ENCODE data around the gene IL5. TPM values are rescaled to one million over a fixed set of nuclear protein-coding genes. Genes with fewer than 3 reads are reported as not detected.
A peak's percentile ranks its signal among the peaks of the same experiment; 100 is the strongest.

The IL5 gene
- total and polyA plus RNA-seq, 2 of the 4 experiments (the other 2 are of a cell fraction), result not detected

- H2AK5ac ChIP-seq (ENCODE audit: low read depth, low read length), result peak overlapping the region; percentile 48; the same call in 1 of the 2 replicates
- H4K91ac ChIP-seq (ENCODE audit: insufficient read depth, low read depth, low read length), result peak overlapping the region; percentile 90
- H3K23ac ChIP-seq (ENCODE audit: low read depth, low read length), result peak overlapping the region; percentile 51; the same call in 1 of the 2 replicates
- peaks cover 21% of the 10 kb centered on the region for H3K9me1 ChIP-seq (ENCODE audit: insufficient read depth, low read length)
- intact Hi-C loops (cut with micrococcal nuclease), result loop anchor here (1.0 to 5.0 kb wide), 5 partner anchors 51 to 361 kb away; partner anchors contain the start of genes GDF9, RAD50, SLC22A4 and UQCRQ
- ATAC-seq (ENCODE audit: low read depth), result peak; percentile 91
- in situ Hi-C loops (cut with MboI; ENCODE audit: low sequenced_read_pairs), result no loop called here
- dilution Hi-C loops (cut with HindIII; ENCODE audit: low sequenced_read_pairs, unreplicated experiment), result no loop called here
- peaks cover 26% of the 10 kb centered on the region for H3K4me1 ChIP-seq (ENCODE audit: control insufficient read depth, insufficient read depth, low read length)
- H3K9ac ChIP-seq (ENCODE audit: low read depth, low read length), result peak overlapping the region; percentile 75
- peak overlapping the region; percentile 63 for H2AFZ ChIP-seq (replicated peaks; ENCODE audit: low read length, poor library complexity)
- peak overlapping the region; percentile 63 for H3K4me2 ChIP-seq (ENCODE audit: low read depth, low read length)
- H2BK20ac ChIP-seq (ENCODE audit: low read depth, low read length), result peak overlapping the region; percentile 83
- ChIA-PET CTCF (interaction anchor here (0.6 to 2.0 kb wide), 12 partner anchors 13 to 313 kb away, joined by 3 to 11 read pairs (median 3); partner anchors contain the start of gene RAD50), POLR2A (ENCODE audit: unreplicated experiment) (interaction anchor here (0.6 to 1.0 kb wide), 5 partner anchors 9 to 51 kb away, joined by 3 to 10 read pairs (median 3); partner anchors contain the start of genes IRF1 and RAD50)
- WGBS, 2 experiments (ENCODE audit: extremely low coverage in 2 of 2, insufficient read length in 1 of 2), result no CpG with 5 or more reads among the region's 1 CpG
- BruUV-seq (replicated peaks), result no TSS peak
- H3K14ac ChIP-seq (replicated peaks; ENCODE audit: low read depth, low read length), result peak overlapping the region; percentile 70
- peak overlapping the region; percentile 96 for H2BK120ac ChIP-seq (ENCODE audit: low read depth, low read length)
- peak overlapping the region; percentile 65 for H2AK9ac ChIP-seq (replicated peaks; ENCODE audit: low read depth, low read length, poor library complexity)
- H4K20me1 ChIP-seq (ENCODE audit: insufficient read depth, low read length), result peaks cover 5% of the 10 kb centered on the region; the same call in 1 of the 2 replicates
- peak overlapping the region; percentile 94 for H3K18ac ChIP-seq (ENCODE audit: low read depth, low read length)
- peak overlapping the region; percentile 86 for H3K56ac ChIP-seq (ENCODE audit: extremely low read depth, insufficient read depth, low read length)
- peak overlapping the region; percentile 53 to 88 for H4K8ac ChIP-seq (ENCODE audit: low read depth in 2 of 2, low read length in 2 of 2)
- H4K5ac ChIP-seq (ENCODE audit: low read depth, low read length), result peak overlapping the region; percentile 89
- H3K4ac ChIP-seq (ENCODE audit: low read depth, low read length), result peak overlapping the region; percentile 96
- peak; percentile 98 for DNase-seq
- H2BK5ac ChIP-seq (ENCODE audit: low read depth, low read length, poor library complexity, severe bottlenecking), result peak overlapping the region; percentile 95
- no peak overlapping the region for H3K4me3 ChIP-seq (ENCODE audit: insufficient read depth, low read depth, low read length)
- H3K27ac ChIP-seq (ENCODE audit: insufficient read depth, low read length), result peak overlapping the region; percentile 99
- H3K9me3 ChIP-seq (ENCODE audit: control insufficient read depth, insufficient read depth, low read length), result peaks cover 2% of the 10 kb centered on the region; the same call in 1 of the 2 replicates
- TF ChIP-seq NFE2L2 (IDR thresholded peaks at IDR 0.05; ENCODE audit: low read depth, low read length), result no peak
- TF ChIP-seq USF2 (IDR thresholded peaks at IDR 0.05; ENCODE audit: low read depth, low read length), result no peak
- 0 out of 2 replicates have a peak, but pooled peaks have one; percentile 63 for TF ChIP-seq CHD1 (IDR thresholded peaks at IDR 0.05; ENCODE audit: low read depth, low read length)
- no peak for TF ChIP-seq RFX5 (IDR thresholded peaks at IDR 0.05; ENCODE audit: low read depth, low read length)
- TF ChIP-seq CEBPB (IDR thresholded peaks at IDR 0.05; ENCODE audit: low read depth, low read length), result 0 out of 2 replicates have a peak, but pooled peaks have one; percentile 34
- peak; percentile 85 for TF ChIP-seq CTCF (conservative IDR thresholded peaks at IDR 0.05; ENCODE audit: low read depth, low read length)
- TF ChIP-seq SMC3 (IDR thresholded peaks at IDR 0.05; ENCODE audit: low read depth, low read length), result peak; percentile 71
- TF ChIP-seq RAD21 (IDR thresholded peaks at IDR 0.05; ENCODE audit: low read length), result peak; percentile 65
- 0 out of 2 replicates have a peak, but pooled peaks have one; percentile 5 for TF ChIP-seq BHLHE40 (IDR thresholded peaks at IDR 0.05; ENCODE audit: low read depth, low read length)
- no peaks in the 10 kb centered on the region for H3K36me3 ChIP-seq (ENCODE audit: control insufficient read depth, insufficient read depth, low read length)
- peaks cover 0 to 3% of the 10 kb centered on the region in 2 experiments; a peak in 1 of 4 replicates for H3K79me1 ChIP-seq (ENCODE audit: low read depth in 1 of 2, low read length in 2 of 2)
- peak overlapping the region; percentile 71; the same call in 2 of the 3 replicates for H2BK15ac ChIP-seq (ENCODE audit: low read depth, low read length)
- H3K27me3 ChIP-seq (ENCODE audit: control insufficient read depth, insufficient read depth, low read length), result no peaks in the 10 kb centered on the region
Observed at GRCh38 chr5:132506094-132506692, 37.1 kb downstream of the IL5 start.

All from IMR-90 (cell line).